HEK293 (cell line): Measurements from ENCODE around the gene ZFP57.
A peak's percentile ranks its signal among the peaks of the same experiment; 100 is the strongest.
"Not testable (repeated sequence)": the region's sequence is repeated elsewhere in the genome, so short reads cannot be mapped to it uniquely, and the experiment has no call there.

Experiments used
- CTCF ChIA-PET: fragments of 350-600 bp; formaldehyde crosslinking; extraction: SDS; loops from one replicate; lab custom pipeline; 2021; ENCODE audit warnings: antibody characterized with exemption; lab: Yijun Ruan, JAX
- POLR2A ChIA-PET: fragments of 300-600 bp; formaldehyde crosslinking; extraction: SDS; loops from one replicate; lab custom pipeline; 2020; ENCODE audit warnings: antibody characterized with exemption, inconsistent platforms; lab: Yijun Ruan, JAX
- H3K27ac ChIP-seq: fragments of 200-500 bp; sonication (Bioruptor generic); 2 replicates; pipeline ENCODE4 v1.5.1; 2014; ENCODE audit warnings: low read depth, low read length, control low read depth, inconsistent platforms; ENCODE audit errors: extremely low read depth
- H3K36me3 ChIP-seq, 2 experiments: fragments of 200-500 bp in 1 of 2; sonication (Bioruptor generic) in 1 of 2; 1 replicate in 1 of 2; 2 replicates in 1 of 2; pipeline ENCODE4 v1.5.1; 2014 to 2017; ENCODE audit warnings: inconsistent platforms in 2 of 2, low read length in 2 of 2; ENCODE audit not compliant: control insufficient read depth in 2 of 2, insufficient read depth in 1 of 2
- H3K4me1 ChIP-seq: fragments of 200-500 bp; sonication (Bioruptor generic); 2 replicates; pipeline ENCODE4 v1.5.1; 2014; ENCODE audit warnings: mild to moderate bottlenecking, low read length, inconsistent platforms; ENCODE audit not compliant: control insufficient read depth, insufficient read depth
- H3K4me3 ChIP-seq: 2 replicates; pipeline ENCODE4 v1.5.1; 2011; ENCODE audit warnings: low read depth, mild to moderate bottlenecking, control low read depth, low read length, moderate library complexity
- H3K9me3 ChIP-seq: fragments of 200-500 bp; sonication (Bioruptor generic); 2 replicates; pipeline ENCODE4 v1.5.1; 2014; ENCODE audit warnings: low read depth, low read length, inconsistent platforms; ENCODE audit not compliant: control insufficient read depth, insufficient read depth
- GLI2 ChIP-seq: fragments of 450-650 bp; formaldehyde crosslinking; IDR thresholded peaks from 2 replicates; pipeline ENCODE4; 2017; ENCODE audit warnings: missing biosample characterization, missing genetic modification characterization, low read depth, borderline replicate concordance
- KLF10 ChIP-seq: fragments of 450-650 bp; IDR thresholded peaks from 2 replicates; pipeline ENCODE4 v1.5.1; 2018; ENCODE audit warnings: missing biosample characterization, mild to moderate bottlenecking, missing genetic modification characterization
- PBX3 ChIP-seq: sonication (generic); formaldehyde crosslinking; IDR thresholded peaks from 2 replicates; pipeline ENCODE4 v1.8.1; 2022; ENCODE audit warnings: mild to moderate bottlenecking, moderate library complexity, missing genetic modification reagents
- PRDM2 ChIP-seq: fragments of 450-650 bp; formaldehyde crosslinking; IDR thresholded peaks from 2 replicates; pipeline ENCODE4 v1.5.1; 2016; ENCODE audit warnings: missing biosample characterization, missing genetic modification characterization, borderline replicate concordance
- PRDM6 ChIP-seq: fragments of 450-650 bp; formaldehyde crosslinking; IDR thresholded peaks from 2 replicates; pipeline ENCODE4 v1.5.1; 2017; ENCODE audit warnings: missing biosample characterization, missing genetic modification characterization
- SCRT2 ChIP-seq: fragments of 450-650 bp; formaldehyde crosslinking; IDR thresholded peaks from 2 replicates; pipeline ENCODE4 v1.5.1; 2016; ENCODE audit warnings: missing biosample characterization, missing genetic modification characterization
- SP3 ChIP-seq: fragments of 450-650 bp; formaldehyde crosslinking; IDR thresholded peaks from 2 replicates; pipeline ENCODE4 v1.5.1; 2016; ENCODE audit warnings: missing biosample characterization, missing genetic modification characterization
- ZBTB8A ChIP-seq: fragments of 450-650 bp; formaldehyde crosslinking; IDR thresholded peaks from 2 replicates; pipeline ENCODE4 v1.5.1; 2016; ENCODE audit warnings: missing biosample characterization, missing genetic modification characterization
- ZNF394 ChIP-seq: fragments of 450-650 bp; formaldehyde crosslinking; IDR thresholded peaks from 2 replicates; pipeline ENCODE4 v1.5.1; 2016; ENCODE audit warnings: missing biosample characterization, missing genetic modification characterization, mild to moderate bottlenecking, moderate library complexity, borderline replicate concordance
- ZNF514 ChIP-seq: fragments of 450-650 bp; formaldehyde crosslinking; IDR thresholded peaks from 2 replicates; pipeline ENCODE4 v1.5.1; 2016; ENCODE audit warnings: missing biosample characterization, missing genetic modification characterization
- ZNF529 ChIP-seq: fragments of 450-650 bp; formaldehyde crosslinking; IDR thresholded peaks from 2 replicates; pipeline ENCODE4 v1.5.1; 2017; ENCODE audit warnings: missing genetic modification characterization, missing biosample characterization; ENCODE audit not compliant: insufficient replicate concordance
- TF ChIP-seq, protein P1 (sequence below): IDR thresholded peaks from 2 replicates; pipeline ENCODE4 v1.6.1; 2011; ENCODE audit warnings: mild to moderate bottlenecking, low read depth, low read length, borderline replicate concordance

ZFP57 gene

GRCh38 chr6:29665942-29666825 is 14.8 kb downstream of the ZFP57 start:
- Histone ChIP-seq H3K4me3 (no peak overlapping the region), H3K27ac (no peak overlapping the region), H3K36me3 (no peaks in the 10 kb centered on the region), H3K9me3 (no peaks in the 10 kb centered on the region), H3K4me1 (peaks cover 3% of the 10 kb centered on the region; the same call in 1 of the 2 replicates)
- CTCF ChIA-PET = interaction anchor here (0.6 to 10.1 kb wide), 13 partner anchors 9 to 1968 kb away, joined by 3 to 287 read pairs (median 4); partner anchors contain the start of gene MOG
- POLR2A ChIA-PET = interaction anchor here (1.1 to 1.8 kb wide), 2 partner anchors 16 to 33 kb away, joined by 4 to 7 read pairs; partner anchors contain the start of gene GABBR1
- TF ChIP-seq PRDM2 (tag by site-specific recombination) (no peak), GLI2 (tag by site-specific recombination) (no peak), ZNF529 (tag by site-specific recombination) (no peak), KLF10 (tag by site-specific recombination) (no peak), ZBTB8A (tag by site-specific recombination) (no peak), SP3 (tag by site-specific recombination) (no peak), PRDM6 (tag by site-specific recombination) (no peak), ZNF514 (no peak), ZNF394 (tag by site-specific recombination) (no peak)
- TF ChIP-seq, protein P1, sequence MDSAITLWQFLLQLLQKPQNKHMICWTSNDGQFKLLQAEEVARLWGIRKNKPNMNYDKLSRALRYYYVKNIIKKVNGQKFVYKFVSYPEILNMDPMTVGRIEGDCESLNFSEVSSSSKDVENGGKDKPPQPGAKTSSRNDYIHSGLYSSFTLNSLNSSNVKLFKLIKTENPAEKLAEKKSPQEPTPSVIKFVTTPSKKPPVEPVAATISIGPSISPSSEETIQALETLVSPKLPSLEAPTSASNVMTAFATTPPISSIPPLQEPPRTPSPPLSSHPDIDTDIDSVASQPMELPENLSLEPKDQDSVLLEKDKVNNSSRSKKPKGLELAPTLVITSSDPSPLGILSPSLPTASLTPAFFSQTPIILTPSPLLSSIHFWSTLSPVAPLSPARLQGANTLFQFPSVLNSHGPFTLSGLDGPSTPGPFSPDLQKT = no peak

GRCh38 chr6:29663300-29664042 is 17.5 kb downstream of the ZFP57 start:
- Histone ChIP-seq H3K27ac (no peak overlapping the region), H3K9me3 (no peaks in the 10 kb centered on the region), H3K4me3 (no peak overlapping the region), H3K4me1 (peaks cover 3% of the 10 kb centered on the region; the same call in 1 of the 2 replicates), H3K36me3 (no peaks in the 10 kb centered on the region)
- ChIA-PET POLR2A (interaction anchor here (0.6 to 1.5 kb wide), 2 partner anchors 13 to 33 kb away, joined by 3 to 5 read pairs; no protein-coding TSS in a partner anchor), CTCF (interaction anchor here (0.6 to 10.1 kb wide), 4 partner anchors 12 to 349 kb away, joined by 4 to 287 read pairs (median 6); no protein-coding TSS in a partner anchor)
- no peak for TF ChIP-seq PBX3 (CRISPR knock-in tag)
- peak; percentile 77 for TF ChIP-seq SCRT2 (tag by site-specific recombination)

GRCh38 chr6:29661502-29662141 is 19.3 kb downstream of the ZFP57 start:
- not testable (repeated sequence) for H3K9me3 ChIP-seq, H3K4me3 ChIP-seq, H3K27ac ChIP-seq, H3K36me3 ChIP-seq, H3K4me1 ChIP-seq
- CTCF ChIA-PET = interaction anchor here (0.6 to 10.1 kb wide), 2 partner anchors 10 to 201 kb away, joined by 3 to 287 read pairs; no protein-coding TSS in a partner anchor
- POLR2A ChIA-PET = interaction anchor here (0.8 to 1.0 kb wide), 2 partner anchors 8 to 26 kb away, joined by 4 to 5 read pairs; no protein-coding TSS in a partner anchor
